Right hindlimb (tissue), 1 donor: ENCODE measurements around the gene RELB.

Source experiments
- DNase-seq: peaks from one replicate; pipeline ENCODE4 v3.0.0-alpha.2; 2018

The RELB gene

DNA sequence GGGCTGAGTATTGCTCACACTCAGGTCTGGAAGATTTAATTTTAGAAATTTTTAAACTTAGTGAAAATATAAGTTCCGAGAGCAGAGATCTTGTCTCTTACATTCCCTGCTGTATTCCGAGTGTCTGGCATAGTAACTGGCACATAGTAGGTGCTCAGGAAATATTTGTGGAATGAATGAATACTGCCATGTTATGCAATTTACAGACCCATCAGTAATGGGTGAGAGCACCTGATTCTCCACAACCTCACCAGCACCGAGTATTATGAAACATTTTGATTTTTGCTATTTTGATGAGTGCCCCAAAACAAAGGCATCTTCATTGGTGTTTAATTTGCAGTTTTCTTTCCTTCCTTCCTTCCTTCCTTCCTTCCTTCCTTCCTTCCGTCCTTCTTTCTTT lies 21.8 kb downstream of the RELB start:
- DNase-seq, result no peak

DNA sequence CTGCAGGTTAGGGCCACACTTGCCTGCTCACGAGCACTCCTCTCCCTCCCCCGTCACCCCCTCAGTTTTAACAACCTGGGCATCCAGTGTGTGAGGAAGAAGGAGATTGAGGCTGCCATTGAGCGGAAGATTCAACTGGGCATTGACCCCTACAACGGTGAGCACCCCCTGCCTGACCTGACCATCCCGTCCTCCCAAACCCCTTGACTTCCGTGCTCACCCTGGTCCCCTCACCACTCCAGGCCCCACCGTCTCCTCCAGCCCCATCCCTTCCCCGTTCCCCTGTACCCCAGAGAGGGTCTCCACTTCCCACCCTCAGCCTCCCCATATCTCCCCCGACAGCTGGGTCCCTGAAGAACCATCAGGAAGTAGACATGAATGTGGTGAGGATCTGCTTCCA lies 24.0 kb downstream of the RELB start:
- DNase-seq, result no peak

DNA sequence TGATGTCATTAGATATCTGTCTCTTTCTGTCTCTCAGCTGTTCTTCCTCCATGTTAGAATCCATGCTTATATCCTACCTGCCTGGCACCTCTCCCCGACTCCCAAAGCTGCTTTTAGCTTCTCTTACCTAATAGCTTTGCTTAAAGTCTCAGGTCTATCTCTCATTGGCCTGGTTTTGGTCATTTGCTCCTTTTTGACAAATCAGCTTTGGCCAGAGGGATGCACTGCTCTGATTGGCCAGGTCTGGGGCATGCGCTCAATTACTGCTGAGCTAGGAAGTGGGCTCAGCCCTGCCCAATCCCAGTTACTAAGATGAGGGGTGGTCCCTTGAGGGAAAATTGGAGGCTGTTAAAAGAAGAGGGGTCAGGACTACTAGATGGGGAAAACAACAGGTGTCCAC lies 26.1 kb downstream of the RELB start:
- DNase-seq, result no peak

DNA sequence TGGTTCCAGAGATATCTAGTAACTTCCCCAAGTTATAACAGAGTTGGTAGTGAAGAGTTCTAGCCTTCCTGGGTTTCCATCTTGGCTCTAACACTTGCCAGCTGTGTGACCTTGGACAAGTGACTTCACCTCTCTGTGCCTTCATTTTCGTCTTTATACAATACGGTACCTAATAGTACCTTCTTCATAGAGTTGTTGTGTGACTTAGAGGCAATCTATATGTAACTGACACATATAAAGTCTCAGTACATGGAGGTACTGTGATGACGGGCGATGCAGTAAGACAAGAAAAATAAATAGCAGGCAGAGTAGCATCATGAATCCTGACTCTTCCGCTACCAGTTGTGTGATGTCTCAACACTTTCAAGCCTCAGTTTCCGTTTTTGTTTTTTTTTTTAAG lies 29.6 kb downstream of the RELB start:
- DNase-seq, result no peak

DNA sequence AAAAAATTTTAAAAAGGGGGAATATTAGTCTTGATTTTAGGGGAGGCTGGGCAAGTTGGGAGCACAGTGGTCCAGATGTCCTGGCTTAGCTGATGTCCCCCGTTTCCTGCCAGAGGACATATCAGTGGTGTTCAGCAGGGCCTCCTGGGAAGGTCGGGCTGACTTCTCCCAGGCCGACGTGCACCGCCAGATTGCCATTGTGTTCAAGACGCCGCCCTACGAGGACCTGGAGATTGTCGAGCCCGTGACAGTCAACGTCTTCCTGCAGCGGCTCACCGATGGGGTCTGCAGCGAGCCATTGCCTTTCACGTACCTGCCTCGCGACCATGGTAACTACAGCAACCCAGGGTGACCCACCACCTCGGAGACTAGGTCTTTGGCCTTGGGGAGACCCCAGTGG lies 31.2 kb downstream of the RELB start:
- no peak for DNase-seq

DNA sequence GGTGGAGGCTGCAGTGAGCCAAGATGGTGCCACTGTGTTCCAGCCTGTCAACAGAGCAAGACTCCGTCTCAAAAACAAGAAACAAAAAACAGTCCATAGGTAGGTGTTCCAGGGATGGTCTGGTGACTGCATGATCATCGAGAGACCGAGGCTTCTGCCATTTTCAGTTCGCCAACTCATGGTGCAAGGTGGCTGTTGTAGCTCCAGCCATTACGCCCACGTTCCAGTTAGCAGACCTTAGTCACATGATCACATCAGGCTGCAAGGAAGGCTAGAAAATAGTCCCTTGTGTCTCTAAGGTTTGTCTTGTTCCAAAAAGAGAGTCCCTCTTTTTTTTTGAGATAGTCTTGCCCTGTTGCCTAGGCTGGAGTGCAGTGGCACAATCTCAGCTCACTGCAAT lies 34.5 kb downstream of the RELB start:
- DNase-seq, result no peak

DNA sequence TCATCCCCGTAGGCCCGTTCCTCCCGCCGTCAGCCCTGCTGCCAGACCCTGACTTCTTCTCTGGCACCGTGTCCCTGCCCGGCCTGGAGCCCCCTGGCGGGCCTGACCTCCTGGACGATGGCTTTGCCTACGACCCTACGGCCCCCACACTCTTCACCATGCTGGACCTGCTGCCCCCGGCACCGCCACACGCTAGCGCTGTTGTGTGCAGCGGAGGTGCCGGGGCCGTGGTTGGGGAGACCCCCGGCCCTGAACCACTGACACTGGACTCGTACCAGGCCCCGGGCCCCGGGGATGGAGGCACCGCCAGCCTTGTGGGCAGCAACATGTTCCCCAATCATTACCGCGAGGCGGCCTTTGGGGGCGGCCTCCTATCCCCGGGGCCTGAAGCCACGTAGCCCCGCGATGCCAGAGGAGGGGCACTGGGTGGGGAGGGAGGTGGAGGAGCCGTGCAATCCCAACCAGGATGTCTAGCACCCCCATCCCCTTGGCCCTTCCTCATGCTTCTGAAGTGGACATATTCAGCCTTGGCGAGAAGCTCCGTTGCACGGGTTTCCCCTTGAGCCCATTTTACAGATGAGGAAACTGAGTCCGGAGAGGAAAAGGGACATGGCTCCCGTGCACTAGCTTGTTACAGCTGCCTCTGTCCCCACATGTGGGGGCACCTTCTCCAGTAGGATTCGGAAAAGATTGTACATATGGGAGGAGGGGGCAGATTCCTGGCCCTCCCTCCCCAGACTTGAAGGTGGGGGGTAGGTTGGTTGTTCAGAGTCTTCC lies 36.3 kb downstream of the RELB start:
- no peak for DNase-seq

DNA sequence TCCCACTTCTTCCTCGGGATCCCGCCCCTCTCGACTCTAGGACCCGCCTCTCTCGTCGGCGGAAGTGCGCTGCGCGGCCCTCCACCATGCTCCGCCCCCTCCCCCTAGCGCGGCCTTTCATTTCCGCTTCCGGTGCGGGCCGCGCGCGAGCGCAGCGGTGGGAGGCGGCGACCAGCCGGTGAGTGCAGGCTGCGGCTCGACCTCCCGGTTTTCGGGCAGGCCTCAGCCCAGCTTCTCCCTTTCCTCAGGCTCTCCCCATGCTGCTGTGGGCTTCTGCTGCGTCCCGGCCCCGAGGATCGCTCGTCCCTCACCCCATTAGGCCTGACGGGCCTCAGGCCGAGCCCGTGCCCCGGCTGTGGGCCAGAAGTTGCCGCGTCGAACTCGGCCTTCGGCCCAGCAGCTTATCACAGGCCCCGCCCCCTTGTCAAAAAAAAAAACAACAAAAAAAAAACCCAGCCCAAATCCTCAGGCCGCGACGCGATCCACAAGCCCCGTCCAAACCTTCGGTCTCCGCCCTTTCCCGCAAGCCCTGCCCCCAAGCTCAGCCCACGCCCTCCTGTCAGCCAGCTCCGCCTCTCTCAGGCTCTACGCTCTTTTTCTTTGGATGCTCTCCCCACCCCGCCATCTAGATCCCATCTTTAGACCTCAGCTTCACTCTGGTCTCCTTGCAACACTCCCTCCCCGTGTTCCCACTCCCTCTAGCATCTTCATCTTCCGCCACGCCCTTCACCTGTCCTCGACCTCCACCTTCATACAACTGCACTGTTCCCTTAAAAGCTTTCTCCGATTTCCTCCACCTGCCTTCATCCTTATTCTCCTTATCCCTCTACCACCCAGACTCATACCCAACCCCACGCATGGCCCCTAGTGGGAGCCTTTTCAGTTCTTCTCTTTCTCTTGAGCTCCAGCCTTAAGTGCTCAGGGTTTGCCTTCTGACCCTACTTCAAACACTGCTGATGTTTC lies 37.9 kb downstream of the RELB start, which contains the start of gene CLASRP:
CLASRP (plus strand) TSS at position 115 of the 963 bp plus-strand sequence. CDS start 1,168 bp downstream, outside the sequence.
- peak; percentile 94 for DNase-seq

DNA sequence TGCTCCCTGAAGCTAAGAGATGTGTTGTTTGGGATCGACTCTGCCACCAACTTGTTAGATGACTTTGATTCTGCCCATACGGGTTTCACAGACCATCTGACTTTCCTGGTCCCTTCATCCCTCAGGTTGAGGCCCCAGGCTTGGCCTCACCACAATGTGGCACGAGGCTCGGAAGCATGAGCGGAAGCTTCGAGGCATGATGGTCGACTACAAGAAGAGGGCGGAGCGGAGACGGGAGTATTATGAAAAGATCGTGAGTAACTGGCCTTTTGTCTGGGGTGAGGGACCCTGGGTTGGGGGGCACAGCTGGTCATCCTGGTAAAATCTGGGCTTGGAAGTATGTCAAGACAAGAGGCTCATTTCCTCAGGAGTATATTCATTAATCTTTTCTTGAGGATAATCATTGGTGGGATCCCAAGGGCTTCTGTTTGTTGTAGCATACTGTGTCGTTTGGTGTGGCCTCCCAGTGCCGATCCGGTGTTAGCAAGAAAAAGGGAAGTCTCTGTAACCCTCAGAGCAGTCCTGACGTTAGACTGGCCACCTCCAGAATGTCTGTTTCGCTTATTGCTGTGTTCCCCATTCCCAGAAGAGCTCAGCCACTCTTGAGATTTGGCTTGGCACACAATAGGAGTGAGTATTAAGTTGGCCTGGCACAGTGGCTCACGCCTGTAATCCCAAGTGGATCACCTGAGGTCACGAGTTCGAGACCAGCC lies 39.0 kb downstream of the RELB start:
- DNase-seq, result no peak

DNA sequence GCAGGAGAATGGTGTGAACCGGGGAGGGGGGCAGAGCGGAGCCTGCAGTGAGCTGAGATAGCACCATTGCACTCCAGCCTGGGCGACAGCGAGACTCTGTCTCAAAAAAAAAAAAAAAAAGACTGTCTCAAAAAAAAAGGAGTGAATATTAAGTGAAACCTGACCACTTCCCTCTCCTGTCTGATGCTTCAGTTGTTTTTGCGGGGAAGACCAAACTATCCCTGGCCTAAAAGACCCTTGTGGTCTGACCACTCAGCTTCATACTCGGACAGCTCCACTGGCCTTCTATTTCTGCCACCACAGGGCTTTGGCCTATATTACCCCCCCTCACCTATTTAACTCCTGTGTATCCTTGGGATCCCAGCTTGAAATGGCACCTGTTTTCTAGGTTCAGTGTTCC lies 39.9 kb downstream of the RELB start:
- no peak for DNase-seq

DNA sequence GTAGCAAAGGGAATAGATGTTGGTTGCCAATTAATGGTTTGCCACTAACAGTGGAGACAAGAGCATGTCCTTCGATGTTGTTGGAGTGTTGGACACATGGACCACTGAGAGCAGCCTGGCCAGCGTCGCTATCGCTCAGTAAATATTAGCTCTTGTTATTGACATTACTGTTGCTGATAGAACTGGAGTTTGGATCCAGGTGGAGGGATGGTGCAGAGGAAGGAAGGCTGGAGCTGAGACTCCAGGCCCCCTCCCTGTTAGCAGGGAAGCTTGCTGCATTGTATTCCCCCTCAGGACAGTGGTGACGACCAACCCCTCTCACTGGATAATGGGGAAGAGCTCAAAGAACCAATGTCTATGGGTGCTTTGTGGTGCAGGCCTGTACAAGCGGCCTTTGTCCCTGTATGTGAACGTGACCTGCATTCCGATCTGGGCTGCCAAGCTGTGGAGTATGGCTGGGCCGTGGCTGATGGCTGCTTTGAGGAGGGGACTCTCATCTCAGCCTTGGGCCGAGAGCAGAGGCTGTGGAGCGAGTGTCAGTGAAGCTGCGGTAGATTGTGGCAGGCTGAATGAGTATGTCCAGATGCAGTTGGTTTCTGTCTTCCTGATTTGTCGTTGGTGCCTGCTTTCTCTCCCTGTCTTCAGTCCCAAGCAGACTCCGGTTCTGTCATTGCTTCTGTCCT lies 44.5 kb downstream of the RELB start:
- DNase-seq, result no peak

DNA sequence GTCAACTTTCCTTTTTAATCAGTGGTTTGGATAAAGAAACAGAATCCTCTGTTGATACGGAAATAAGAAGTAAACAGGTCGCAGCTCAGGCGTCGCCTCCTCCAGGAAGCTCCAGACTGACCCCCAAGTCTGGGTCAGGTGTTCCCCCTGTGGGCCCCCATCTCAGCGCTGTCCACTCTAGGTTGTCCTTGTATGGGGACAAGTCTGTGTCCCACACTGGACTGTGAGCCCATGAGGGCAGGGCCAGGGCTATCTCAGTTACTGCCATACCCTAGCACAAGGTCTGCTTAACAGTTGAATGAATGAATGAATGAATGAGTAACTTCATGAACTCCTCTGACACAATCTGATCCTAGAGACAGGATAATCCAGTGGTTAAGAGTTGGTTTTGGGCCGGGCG lies 45.1 kb downstream of the RELB start:
- no peak for DNase-seq

DNA sequence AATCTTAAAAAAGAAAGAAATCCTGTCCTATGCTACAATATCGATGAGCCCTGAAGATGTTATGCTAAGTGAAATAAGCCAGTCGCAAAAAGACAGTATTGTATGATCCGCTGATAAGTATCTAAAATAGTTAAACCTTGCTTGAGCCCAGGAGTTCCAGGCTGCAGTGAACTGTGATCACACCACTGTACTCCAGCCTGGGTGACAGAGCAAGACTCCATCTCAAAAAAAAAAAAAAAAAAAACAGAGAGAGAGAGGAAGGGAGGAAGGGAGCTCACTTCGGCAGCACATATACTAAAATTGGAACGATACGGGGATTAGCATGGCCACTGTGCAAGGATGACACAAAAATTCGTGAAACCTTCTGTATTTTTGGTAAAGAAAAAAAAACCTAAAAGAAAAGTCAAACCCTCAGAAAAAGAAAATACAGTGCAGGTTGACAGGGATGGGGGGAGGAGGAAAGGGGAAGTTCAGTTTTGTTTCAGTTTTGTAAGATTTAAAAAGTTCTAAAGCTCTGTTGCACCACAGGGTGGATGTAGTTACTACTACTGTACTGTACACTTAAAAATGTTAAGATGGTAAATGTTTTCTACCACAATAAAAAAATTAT lies 46.0 kb downstream of the RELB start:
- DNase-seq, result no peak

DNA sequence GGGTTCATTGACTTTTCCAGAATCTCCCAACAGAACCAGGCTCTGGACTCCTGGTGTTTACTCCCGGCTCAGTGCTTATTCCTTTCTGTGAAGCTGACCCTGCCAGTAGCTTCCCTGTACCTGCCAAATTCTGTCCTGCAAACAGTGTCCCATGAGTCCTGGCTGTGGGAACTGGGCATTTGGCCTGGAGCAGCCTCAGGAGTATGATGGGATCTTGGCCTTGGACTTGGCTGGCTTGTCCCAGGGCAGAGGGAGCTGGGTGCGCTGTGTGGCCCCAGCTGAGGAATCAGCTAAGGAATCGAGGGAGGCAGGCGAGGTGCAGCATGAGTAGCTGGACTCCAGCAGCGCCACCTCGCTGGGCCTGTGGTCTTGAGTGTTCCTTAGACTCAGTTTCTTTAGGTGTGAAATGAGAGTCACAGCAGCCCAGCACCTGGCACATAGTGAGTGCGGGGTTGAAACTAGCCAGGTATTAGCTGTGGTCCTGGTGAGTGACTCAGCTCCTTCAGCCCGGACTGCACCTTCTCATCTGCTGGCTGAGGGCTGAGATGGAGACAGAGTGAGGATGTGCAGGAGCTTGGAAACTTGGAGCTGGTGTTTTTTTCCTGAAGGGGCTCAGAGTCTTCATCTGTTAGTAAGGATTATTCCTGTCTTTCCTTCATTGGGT lies 47.9 kb downstream of the RELB start:
- DNase-seq, result no peak

DNA sequence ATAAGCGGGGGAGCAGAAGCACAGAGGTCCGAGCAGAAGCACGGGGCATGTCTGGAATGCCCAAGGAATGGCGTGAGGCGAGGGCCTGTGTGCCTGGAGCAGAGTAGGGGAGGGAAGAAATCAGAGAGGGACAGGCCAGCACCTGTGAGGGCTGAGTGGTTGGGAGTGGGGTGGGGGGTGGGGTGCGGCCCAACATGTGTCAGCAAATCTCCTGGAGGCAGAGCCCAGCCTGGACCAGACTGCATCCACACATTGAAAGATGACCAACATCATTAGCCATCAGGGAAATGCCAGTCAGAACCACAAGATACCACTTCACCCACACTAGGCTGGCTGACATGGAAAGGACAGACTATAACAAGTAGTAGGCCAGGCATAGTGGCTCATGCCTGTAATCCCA lies 48.8 kb downstream of the RELB start:
- DNase-seq, result no peak

DNA sequence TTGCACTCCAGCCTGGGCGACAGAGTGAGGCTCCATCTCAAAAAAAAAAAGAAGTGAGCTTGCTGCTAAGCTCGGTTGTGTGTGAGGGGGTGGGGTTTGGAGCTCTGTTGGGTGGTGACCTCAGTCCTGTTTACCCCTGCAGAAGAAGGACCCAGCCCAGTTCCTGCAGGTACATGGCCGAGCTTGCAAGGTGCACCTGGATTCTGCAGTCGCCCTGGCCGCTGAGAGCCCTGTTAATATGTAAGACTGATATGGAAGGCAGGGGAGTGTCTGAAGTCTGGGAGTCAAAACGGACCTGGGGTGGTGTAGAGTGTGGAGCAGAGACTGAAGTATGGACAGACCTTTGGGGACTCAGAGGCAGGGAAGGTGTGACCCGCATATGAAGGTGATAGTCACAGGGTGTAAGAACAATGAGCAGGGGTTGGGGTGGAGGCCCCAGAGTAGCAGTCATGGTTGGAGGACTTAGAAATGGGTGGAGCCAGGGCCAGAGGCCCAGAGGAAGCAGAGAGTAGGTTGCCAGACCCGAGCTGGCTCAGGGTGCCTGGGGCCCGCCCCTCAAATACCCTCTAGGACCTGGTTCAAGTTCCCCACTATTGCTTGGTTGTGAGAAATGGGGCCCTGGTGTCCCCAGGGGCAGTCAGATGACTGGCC lies 50.8 kb downstream of the RELB start:
- no peak for DNase-seq

DNA sequence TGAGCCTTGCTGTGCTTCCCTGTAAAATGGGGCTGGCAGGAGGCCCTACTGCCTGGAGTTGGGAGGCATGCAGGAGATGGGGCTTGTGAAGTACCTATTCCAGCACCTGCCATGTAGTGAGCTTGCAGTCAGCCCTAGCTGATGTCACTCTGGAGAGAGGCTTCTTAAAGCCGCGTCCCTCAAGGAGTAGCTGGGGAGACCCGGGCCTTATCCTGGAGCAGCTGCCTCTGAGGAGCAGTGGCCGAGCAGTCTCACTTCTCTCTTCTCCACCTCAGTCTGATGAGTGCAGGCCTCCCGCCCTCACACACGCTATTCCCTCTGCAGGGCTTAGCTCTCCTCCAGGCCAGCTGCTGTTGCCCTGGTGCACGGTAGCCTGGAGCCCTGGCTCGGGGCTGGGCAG lies 55.6 kb downstream of the RELB start:
- DNase-seq, result no peak

DNA sequence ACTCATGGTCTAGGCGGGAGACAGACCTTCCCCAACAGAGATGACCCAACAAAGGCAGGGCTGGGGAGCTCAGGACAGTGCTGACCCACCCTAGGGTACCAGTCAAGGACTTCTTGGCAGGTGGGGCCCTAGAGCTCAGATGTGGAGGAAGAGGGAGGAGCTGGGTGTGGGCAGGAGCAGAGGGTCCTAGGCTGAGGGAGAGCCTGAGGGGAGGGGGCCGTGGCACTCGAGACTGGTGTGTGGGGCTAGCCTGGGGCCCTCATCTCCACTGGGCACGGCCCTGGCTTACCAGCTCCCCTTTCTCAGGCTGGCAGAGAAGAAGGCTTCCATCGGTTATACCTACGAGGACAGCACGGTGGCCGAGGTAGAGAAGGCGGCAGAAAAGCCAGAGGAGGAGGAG lies 56.2 kb downstream of the RELB start:
- DNase-seq, result no peak

DNA sequence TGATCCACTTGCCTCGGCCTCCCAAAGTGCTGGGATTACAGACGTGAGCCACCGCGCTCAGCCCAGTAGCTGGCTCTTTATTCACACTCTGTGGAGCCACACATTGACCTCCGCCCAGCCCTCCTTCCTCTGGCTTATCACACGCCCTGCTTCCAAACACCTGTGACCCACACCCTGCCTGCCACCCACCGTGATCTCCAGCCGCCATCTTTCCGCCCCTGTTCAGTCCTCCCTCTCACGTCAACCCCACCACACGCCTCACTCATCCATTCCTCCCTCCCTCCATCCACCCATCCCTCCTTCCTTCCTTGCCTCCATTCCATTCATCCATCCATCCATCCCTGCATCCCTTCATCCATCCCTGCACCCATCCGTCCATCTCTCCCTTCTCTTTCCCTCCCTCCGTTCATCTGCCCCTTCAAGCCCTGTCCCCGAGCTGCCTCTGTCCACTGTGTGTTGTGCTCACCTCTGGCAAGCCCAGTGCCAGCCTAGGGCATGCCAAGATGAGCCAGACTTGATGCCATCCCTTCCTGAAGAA lies 57.4 kb downstream of the RELB start:
- no peak for DNase-seq

DNA sequence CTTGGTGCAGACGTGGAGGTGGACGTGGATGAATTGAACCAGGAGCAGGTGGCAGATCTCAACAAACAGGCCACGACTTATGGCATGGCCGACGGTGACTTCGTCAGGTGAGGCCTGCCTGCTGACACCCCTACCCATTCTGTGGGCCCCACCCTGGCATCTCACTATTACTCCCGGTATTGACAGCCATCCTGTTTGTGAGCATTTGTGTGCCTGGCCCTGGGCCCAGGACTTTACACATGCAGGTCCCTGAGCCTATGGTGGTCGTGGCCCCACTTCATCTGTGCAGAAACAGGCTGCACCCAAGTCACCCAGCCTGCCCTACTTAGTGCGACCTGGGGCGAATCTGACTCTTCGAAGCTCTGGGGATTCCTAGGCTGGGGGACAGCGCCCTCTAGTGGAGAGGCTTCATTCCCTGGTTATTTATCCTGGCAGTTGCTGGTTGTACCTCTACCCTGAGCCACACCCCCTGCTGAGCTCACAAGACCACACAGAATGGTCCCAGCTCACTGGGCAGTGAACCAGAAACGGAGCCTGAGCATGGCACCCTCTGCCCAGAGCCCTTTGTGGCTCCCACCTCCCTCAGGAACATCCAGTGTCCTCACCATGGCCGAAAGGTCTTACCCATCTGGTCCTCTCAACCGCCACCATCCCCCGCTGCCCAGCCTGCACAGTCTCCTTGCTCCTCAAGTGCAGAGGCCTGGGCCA lies 58.1 kb downstream of the RELB start:
- peak; percentile 55 for DNase-seq
